Mesendoderm (in vitro differentiated cells): ENCODE measurements around the gene PPARA.
A peak's percentile ranks its signal among the peaks of the same experiment; 100 is the strongest.
"Not testable (repeated sequence)": the region's sequence is repeated elsewhere in the genome, so short reads cannot be mapped to it uniquely, and the experiment has no call there.

Experiments
- DNase-seq: peaks from one replicate; pipeline ENCODE4 v3.0.0; 2013
- H2AK5ac ChIP-seq: 2 replicates; pipeline ENCODE4 v1.6.1; 2013; ENCODE audit warnings: low read length, inconsistent platforms
- H2BK120ac ChIP-seq: 2 replicates; pipeline ENCODE4 v1.6.1; 2013; ENCODE audit warnings: low read depth, mild to moderate bottlenecking, low read length, moderate library complexity, mixed read lengths
- H2BK15ac ChIP-seq: replicated peaks from 2 replicates; pipeline ENCODE4 v1.6.1; 2013; ENCODE audit warnings: low read depth, mild to moderate bottlenecking, moderate library complexity
- H2BK5ac ChIP-seq: 2 replicates; pipeline ENCODE4 v1.6.1; 2013; ENCODE audit warnings: low read length, inconsistent platforms
- H3K18ac ChIP-seq: 2 replicates; pipeline ENCODE4 v1.6.1; 2013; ENCODE audit warnings: mild to moderate bottlenecking, low read length, mixed read lengths
- H3K23ac ChIP-seq: one replicate; pipeline ENCODE4 v1.6.1; 2013; ENCODE audit warnings: low read length
- H3K27ac ChIP-seq: 2 replicates; pipeline ENCODE4 v1.5.1; 2013; ENCODE audit warnings: low read depth, mild to moderate bottlenecking, inconsistent platforms, low read length, moderate library complexity
- H3K27me3 ChIP-seq: 2 replicates; pipeline ENCODE4 v1.6.1; 2013; ENCODE audit warnings: low read length, control low read depth, mild to moderate bottlenecking, inconsistent platforms; ENCODE audit not compliant: insufficient read depth, poor library complexity
- H3K36me3 ChIP-seq: 2 replicates; pipeline ENCODE4 v1.6.1; 2013; ENCODE audit warnings: low read length, inconsistent platforms; ENCODE audit not compliant: control insufficient read depth, insufficient read depth
- H3K4ac ChIP-seq: one replicate; pipeline ENCODE4 v1.6.1; 2013; ENCODE audit warnings: low read depth, mild to moderate bottlenecking, low read length, moderate library complexity
- H3K4me1 ChIP-seq: 2 replicates; pipeline ENCODE4 v1.6.1; 2013; ENCODE audit warnings: low read depth, low read length, inconsistent platforms; ENCODE audit not compliant: control insufficient read depth
- H3K4me2 ChIP-seq: 2 replicates; pipeline ENCODE4 v1.6.1; 2013; ENCODE audit warnings: low read length
- H3K4me3 ChIP-seq: 2 replicates; pipeline ENCODE4 v1.5.1; 2013; ENCODE audit warnings: mild to moderate bottlenecking, low read length
- H3K56ac ChIP-seq: one replicate; pipeline ENCODE4 v1.6.1; 2013; ENCODE audit warnings: low read length
- H3K79me1 ChIP-seq: 2 replicates; pipeline ENCODE4 v1.6.1; 2013; ENCODE audit warnings: low read length, inconsistent platforms
- H3K79me2 ChIP-seq: 2 replicates; pipeline ENCODE4 v1.6.1; 2013; ENCODE audit warnings: mild to moderate bottlenecking, low read length; ENCODE audit not compliant: control insufficient read depth, insufficient read depth
- H3K9ac ChIP-seq: 2 replicates; pipeline ENCODE4 v1.6.1; 2013; ENCODE audit warnings: low read length, inconsistent platforms
- H4K5ac ChIP-seq: one replicate; pipeline ENCODE4 v1.6.1; 2013; ENCODE audit warnings: low read length
- H4K8ac ChIP-seq: one replicate; pipeline ENCODE4 v1.6.1; 2013; ENCODE audit warnings: low read depth, mild to moderate bottlenecking, control low read depth, low read length, moderate library complexity
- WGBS: extraction: QIAGEN DNeasy Blood & Tissue Kit; methylation state at CpG from one replicate; pipeline ENCODE4 v1.1.7; 2013; ENCODE audit warnings: low lambda C conversion rate, missing lambda C conversion rate; ENCODE audit not compliant: insufficient coverage; ENCODE audit errors: extremely low coverage; 5-methylcytosine and 5-hydroxymethylcytosine counted together

The PPARA gene

DNA sequence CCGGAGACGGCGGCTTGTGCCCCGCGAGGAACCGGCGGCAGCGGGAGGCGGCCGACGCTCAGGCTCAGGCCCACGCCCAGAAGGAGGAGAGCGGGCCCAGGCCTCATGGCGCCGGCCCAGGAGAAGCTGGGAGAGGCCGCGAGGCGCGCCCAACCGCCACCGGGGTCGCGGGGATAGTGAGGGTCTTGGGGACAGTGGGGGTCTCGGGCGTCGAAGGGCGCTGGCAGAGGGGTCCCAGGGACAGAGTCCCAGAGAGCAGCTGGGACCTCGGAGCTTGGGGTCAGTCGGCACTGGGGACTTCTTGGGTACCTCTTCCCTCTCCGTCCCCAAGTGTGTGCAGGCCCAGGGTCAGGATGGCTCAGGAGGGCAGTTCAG, 112.9 kb downstream of the PPARA start, which contains the start of gene PKDREJ:
Gene PKDREJ, minus strand, starts transcription at position 128 of the 375 bp plus-strand sequence. Its CDS starts 21 bp downstream, at position 107.
- no peaks in the 10 kb centered on the region for H3K4me1 ChIP-seq
- peak within 1 kb of the TSS; percentile 38 for H3K4me2 ChIP-seq
- H2BK15ac ChIP-seq, result no peak within 1 kb of the TSS
- H2AK5ac ChIP-seq, result no peak within 1 kb of the TSS
- peak within 1 kb of the TSS; percentile 17 for H3K4ac ChIP-seq
- no peak within 1 kb of the TSS for H4K8ac ChIP-seq
- no peaks in the 10 kb centered on the region for H3K36me3 ChIP-seq
- WGBS, result no CpG with 5 or more reads among the region's 30 CpGs
- H2BK120ac ChIP-seq, result no peak within 1 kb of the TSS
- peak within 1 kb of the TSS; percentile 57 for H3K18ac ChIP-seq
- H3K27me3 ChIP-seq, result peaks cover 7% of the 10 kb centered on the region
- H3K79me2 ChIP-seq, result no peaks in the 10 kb centered on the region
- no peaks in the 10 kb centered on the region for H3K79me1 ChIP-seq
- H2BK5ac ChIP-seq, result no peak within 1 kb of the TSS
- H3K27ac ChIP-seq, result no peak within 1 kb of the TSS
- H3K23ac ChIP-seq, result peak within 1 kb of the TSS; percentile 24
- no peak within 1 kb of the TSS for H4K5ac ChIP-seq
- peak within 1 kb of the TSS; percentile 54 for H3K9ac ChIP-seq
- H3K56ac ChIP-seq, result peak within 1 kb of the TSS; percentile 84
- no peak within 1 kb of the TSS for H3K4me3 ChIP-seq
- no peak for DNase-seq

GRCh38 chr22:46264520-46264919, 114.2 kb downstream of the PPARA start:
- not testable (repeated sequence) for H3K4ac ChIP-seq, DNase-seq, H3K36me3 ChIP-seq, H3K4me1 ChIP-seq, H3K79me1 ChIP-seq, H3K18ac ChIP-seq, H3K79me2 ChIP-seq, H2BK120ac ChIP-seq, H3K23ac ChIP-seq, H2BK15ac ChIP-seq, H2AK5ac ChIP-seq, H3K9ac ChIP-seq, H3K27ac ChIP-seq, H3K4me2 ChIP-seq, H4K8ac ChIP-seq, H3K56ac ChIP-seq, H3K27me3 ChIP-seq, H2BK5ac ChIP-seq, H4K5ac ChIP-seq, H3K4me3 ChIP-seq
- WGBS, result no CpG with 5 or more reads among the region's 6 CpGs

DNA sequence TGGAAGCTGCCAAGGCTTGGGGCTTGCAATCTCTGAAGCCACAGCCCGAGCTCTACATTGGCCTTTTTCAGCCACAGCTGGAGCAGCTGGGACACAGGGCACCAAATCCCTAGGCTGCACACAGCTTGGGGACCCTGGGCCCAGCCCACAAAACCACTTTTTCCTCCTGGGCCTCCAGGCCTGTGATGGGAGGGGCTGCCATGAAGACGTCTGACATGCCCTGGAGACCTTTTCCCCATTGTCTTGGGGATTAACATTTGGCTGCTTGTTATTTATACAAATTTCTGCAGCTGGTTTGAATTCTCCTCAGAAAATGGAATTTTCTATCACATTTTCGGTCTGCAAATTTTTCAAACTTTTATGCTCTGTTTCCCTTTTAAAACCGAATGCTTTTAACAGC, 115.3 kb downstream of the PPARA start:
- H3K9ac ChIP-seq, H2BK15ac ChIP-seq, H3K27ac ChIP-seq, H3K36me3 ChIP-seq, H2AK5ac ChIP-seq, H4K5ac ChIP-seq, H2BK5ac ChIP-seq, H3K23ac ChIP-seq, H2BK120ac ChIP-seq, H3K4me3 ChIP-seq, H3K4me2 ChIP-seq, H3K4ac ChIP-seq, H3K79me1 ChIP-seq, H3K4me1 ChIP-seq, H3K79me2 ChIP-seq, H3K27me3 ChIP-seq, DNase-seq, H4K8ac ChIP-seq, H3K18ac ChIP-seq, H3K56ac ChIP-seq: not testable (repeated sequence)
- WGBS, result no CpG with 5 or more reads among the region's 4 CpGs

DNA sequence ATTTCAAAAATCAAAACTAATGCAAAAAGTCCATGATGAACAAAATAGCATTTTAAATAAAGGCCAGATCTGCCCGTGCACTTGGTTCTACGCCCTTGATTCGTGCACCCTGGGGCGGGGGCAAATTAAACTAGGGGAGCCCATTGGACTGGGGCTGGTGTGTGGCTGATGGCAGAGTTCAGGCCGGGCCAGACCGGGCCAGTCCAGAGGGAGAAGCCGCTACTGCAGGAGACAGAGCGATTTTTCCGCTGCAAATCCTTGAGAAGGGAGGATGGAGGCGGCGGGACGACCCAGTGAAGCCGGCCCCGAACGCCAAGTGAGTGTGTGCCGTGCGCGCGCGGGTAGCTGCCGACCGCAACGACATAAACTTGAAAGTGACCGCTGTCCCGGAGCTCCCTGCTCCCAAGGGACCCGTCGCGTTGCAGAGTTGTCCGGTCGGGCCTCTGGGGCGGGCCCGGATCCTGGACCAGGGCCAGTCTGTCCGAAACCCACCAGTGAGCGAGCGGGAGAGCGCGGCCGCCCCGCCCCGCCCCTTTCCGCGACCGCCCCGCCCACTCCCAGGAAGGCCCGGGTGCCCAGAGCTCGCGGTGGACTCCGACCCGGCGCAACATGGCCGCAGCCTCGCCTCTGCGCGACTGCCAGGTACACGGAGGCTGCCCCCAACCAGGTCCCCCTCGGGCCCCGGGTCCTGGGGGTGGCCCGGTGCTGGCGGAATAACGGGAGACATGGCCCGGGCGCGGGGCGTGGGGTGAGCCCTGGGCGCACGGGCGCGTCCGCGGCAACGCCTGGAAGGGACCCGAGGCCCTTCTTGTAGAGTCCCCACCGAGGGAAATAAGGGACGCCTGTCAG, 117.3 kb downstream of the PPARA start, which contains the start of gene TTC38:
Gene TTC38, plus strand, starts transcription at position 578 of the 849 bp plus-strand sequence. Its CDS starts 32 bp downstream, at position 610.
- peak within 1 kb of the TSS; percentile 85 for H3K9ac ChIP-seq
- no CpG with 5 or more reads among the region's 74 CpGs for WGBS
- no peak within 1 kb of the TSS for H4K5ac ChIP-seq
- no peak within 1 kb of the TSS for H3K27ac ChIP-seq
- no peak within 1 kb of the TSS for H2BK5ac ChIP-seq
- no peak within 1 kb of the TSS for H2AK5ac ChIP-seq
- H3K18ac ChIP-seq, result peak within 1 kb of the TSS; percentile 51
- H3K79me1 ChIP-seq, result no peaks in the 10 kb centered on the region
- no peaks in the 10 kb centered on the region for H3K36me3 ChIP-seq
- H3K23ac ChIP-seq, result peak within 1 kb of the TSS; percentile 72
- H2BK15ac ChIP-seq, result no peak within 1 kb of the TSS
- H3K4me3 ChIP-seq, result peak within 1 kb of the TSS; percentile 72
- no peak within 1 kb of the TSS for H2BK120ac ChIP-seq
- H3K79me2 ChIP-seq, result no peaks in the 10 kb centered on the region
- H3K27me3 ChIP-seq, result no peaks in the 10 kb centered on the region
- no peaks in the 10 kb centered on the region for H3K4me1 ChIP-seq
- peak; percentile 77 for DNase-seq
- peak within 1 kb of the TSS; percentile 83 for H3K4ac ChIP-seq
- H3K4me2 ChIP-seq, result peak within 1 kb of the TSS; percentile 64
- H3K56ac ChIP-seq, result peak within 1 kb of the TSS; percentile 89
- no peak within 1 kb of the TSS for H4K8ac ChIP-seq

- H3K9ac ChIP-seq, result no peak overlapping the region
- H3K18ac ChIP-seq, result no peak overlapping the region
- no peak overlapping the region for H3K23ac ChIP-seq
- H3K4me3 ChIP-seq, result no peak overlapping the region
- no peaks in the 10 kb centered on the region for H3K27me3 ChIP-seq
- no peaks in the 10 kb centered on the region for H3K4me1 ChIP-seq
- H3K56ac ChIP-seq, result no peak overlapping the region
- no peaks in the 10 kb centered on the region for H3K79me1 ChIP-seq
- no peaks in the 10 kb centered on the region for H3K36me3 ChIP-seq
- no CpG with 5 or more reads among the region's 11 CpGs for WGBS
- no peak overlapping the region for H2BK15ac ChIP-seq
- H2BK5ac ChIP-seq, result no peak overlapping the region
- H4K8ac ChIP-seq, result no peak overlapping the region
- H4K5ac ChIP-seq, result no peak overlapping the region
- H3K4ac ChIP-seq, result no peak overlapping the region
- no peaks in the 10 kb centered on the region for H3K79me2 ChIP-seq
- H2BK120ac ChIP-seq, result no peak overlapping the region
- H2AK5ac ChIP-seq, result no peak overlapping the region
- H3K4me2 ChIP-seq, result no peak overlapping the region
- H3K27ac ChIP-seq, result no peak overlapping the region
- DNase-seq, result no peak
These were observed 119.2 kb downstream of the PPARA start for GRCh38 chr22:46269564-46269963.
